Upper lobe of left lung (tissue), 4 donors: ENCODE measurements around the gene HPN.

ENCODE experiments used
- CTCF ChIP-seq, 6 experiments: fragments of 450-650 bp in 4 of 6; fragments of 200-600 bp in 2 of 6; sonication (generic) in 2 of 6; IDR thresholded peaks; one replicate each; pipeline ENCODE4 v1.5.1; 2016 to 2019; ENCODE audit warnings: antibody characterized with exemption in 6 of 6
- POLR2A ChIP-seq, 4 donors: fragments of 450-650 bp; IDR thresholded peaks; one replicate each; pipeline ENCODE4 v1.5.1; 2016 to 2017; ENCODE audit warnings: antibody characterized with exemption in 4 of 4, mild to moderate bottlenecking in 2 of 4
- POLR2AphosphoS5 ChIP-seq, 2 donors: sonication (generic); formaldehyde crosslinking; IDR thresholded peaks; one replicate each; pipeline ENCODE4 v1.5.1; 2017; ENCODE audit warnings: antibody characterized with exemption in 2 of 2

- TF ChIP-seq CTCF (IDR thresholded peaks at IDR 0.05) = peak in 3 of 6 experiments; percentile 5 to 37 (median 22)
- no peak for TF ChIP-seq POLR2AphosphoS5 (IDR thresholded peaks at IDR 0.05)
- no peak for TF ChIP-seq POLR2A (IDR thresholded peaks at IDR 0.05)
Measured at GRCh38 chr19:35030257-35031071, 11.1 kb upstream of the HPN start, which contains the start of gene SCN1B.
